ENCODE results near the gene ARL3.
"Not testable (repeated sequence)": the region's sequence is repeated elsewhere in the genome, so short reads cannot be mapped to it uniquely, and the experiment has no call there.

The ARL3 gene

GRCh38 chr10:102735065-102735562 lies 20.9 kb upstream of the ARL3 start:
- no peak for DNase-seq (ENCODE audit: low read depth)

GRCh38 chr10:102732661-102733060 lies 18.5 kb upstream of the ARL3 start:
- no peak for DNase-seq (ENCODE audit: low read depth)

GRCh38 chr10:102731222-102731800 lies 17.1 kb upstream of the ARL3 start:
- no peak for DNase-seq (ENCODE audit: low read depth)

GRCh38 chr10:102729029-102730026 lies 15.1 kb upstream of the ARL3 start:
- DNase-seq (ENCODE audit: low read depth) = peak; percentile 59

- no peak for DNase-seq (ENCODE audit: low read depth)
These were observed 13.0 kb upstream of the ARL3 start for GRCh38 chr10:102727037-102727818.

- DNase-seq (ENCODE audit: low read depth) = no peak
These were observed 12.1 kb upstream of the ARL3 start for GRCh38 chr10:102726274-102726673.

GRCh38 chr10:102723989-102724388 lies 9.8 kb upstream of the ARL3 start:
- DNase-seq (ENCODE audit: low read depth) = no peak

GRCh38 chr10:102721954-102722353 lies 7.8 kb upstream of the ARL3 start:
- DNase-seq (ENCODE audit: low read depth) = no peak

- no peak for DNase-seq (ENCODE audit: low read depth)
These were observed 6.6 kb upstream of the ARL3 start for GRCh38 chr10:102720775-102721301.

- DNase-seq (ENCODE audit: low read depth) = no peak
These were observed 6.1 kb upstream of the ARL3 start for GRCh38 chr10:102720337-102720736.

- DNase-seq (ENCODE audit: low read depth) = no peak
These were observed 4.0 kb upstream of the ARL3 start for GRCh38 chr10:102718220-102718619.

- not testable (repeated sequence) for DNase-seq (ENCODE audit: low read depth)
These were observed 2.8 kb upstream of the ARL3 start for GRCh38 chr10:102716900-102717565.

- no peak for DNase-seq (ENCODE audit: low read depth)
These were observed 1.7 kb upstream of the ARL3 start for GRCh38 chr10:102715880-102716279.

- DNase-seq (ENCODE audit: low read depth) = no peak
These were observed 641 bp upstream of the ARL3 start, which contains the start of gene SFXN2 for GRCh38 chr10:102714621-102715455. Gene SFXN2 (plus strand): TSS chr10:102714636. CDS start chr10:102726637, 12,001 bp downstream.

- DNase-seq (ENCODE audit: low read depth) = no peak
These were observed 721 bp downstream of the ARL3 start for GRCh38 chr10:102713539-102713813.

- DNase-seq (ENCODE audit: low read depth) = no peak
These were observed 1.2 kb downstream of the ARL3 start for GRCh38 chr10:102712843-102713538.

GRCh38 chr10:102712089-102712488 lies 2.1 kb downstream of the ARL3 start:
- no peak for DNase-seq (ENCODE audit: low read depth)

- DNase-seq (ENCODE audit: low read depth) = peak; percentile 33
These were observed 3.6 kb downstream of the ARL3 start for GRCh38 chr10:102710609-102711008.

- no peak for DNase-seq (ENCODE audit: low read depth)
These were observed 8.7 kb downstream of the ARL3 start for GRCh38 chr10:102705531-102705930.

- no peak for DNase-seq (ENCODE audit: low read depth)
These were observed 9.3 kb downstream of the ARL3 start for GRCh38 chr10:102704915-102705314.

Measured in fibroblast of the conjunctiva (primary cell).